ENCODE results near the gene ELOVL5. TPM values are rescaled to one million over a fixed set of nuclear protein-coding genes. Genes with fewer than 3 reads are reported as not detected.
"Not testable (repeated sequence)": the region's sequence is repeated elsewhere in the genome, so short reads cannot be mapped to it uniquely, and the experiment has no call there.

Gene ELOVL5
- total RNA-seq, 4 donors from 2014 or later, result 58.4 to 97.0 (median 69.7) TPM

DNA sequence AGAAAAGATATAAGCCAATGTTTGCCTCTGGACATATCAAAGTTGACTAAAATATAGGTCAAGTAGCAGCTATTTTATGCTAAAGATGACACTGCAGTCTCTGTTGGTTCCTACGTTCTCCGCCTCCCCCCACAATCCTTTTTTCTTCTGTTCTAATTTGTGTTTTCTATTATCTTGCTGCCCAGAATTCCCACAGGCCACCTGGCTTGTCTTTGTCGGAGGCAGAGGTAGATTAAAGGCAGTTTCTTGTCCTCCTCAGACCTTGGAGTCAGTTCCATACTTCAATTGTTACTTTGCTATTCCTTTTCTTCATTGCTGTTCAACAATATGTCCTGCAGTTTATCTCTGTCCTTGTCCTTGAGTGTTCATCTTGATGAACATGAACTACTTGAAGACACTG is 3.6 kb upstream of the ELOVL5 start:
- TF ChIP-seq, protein P1, sequence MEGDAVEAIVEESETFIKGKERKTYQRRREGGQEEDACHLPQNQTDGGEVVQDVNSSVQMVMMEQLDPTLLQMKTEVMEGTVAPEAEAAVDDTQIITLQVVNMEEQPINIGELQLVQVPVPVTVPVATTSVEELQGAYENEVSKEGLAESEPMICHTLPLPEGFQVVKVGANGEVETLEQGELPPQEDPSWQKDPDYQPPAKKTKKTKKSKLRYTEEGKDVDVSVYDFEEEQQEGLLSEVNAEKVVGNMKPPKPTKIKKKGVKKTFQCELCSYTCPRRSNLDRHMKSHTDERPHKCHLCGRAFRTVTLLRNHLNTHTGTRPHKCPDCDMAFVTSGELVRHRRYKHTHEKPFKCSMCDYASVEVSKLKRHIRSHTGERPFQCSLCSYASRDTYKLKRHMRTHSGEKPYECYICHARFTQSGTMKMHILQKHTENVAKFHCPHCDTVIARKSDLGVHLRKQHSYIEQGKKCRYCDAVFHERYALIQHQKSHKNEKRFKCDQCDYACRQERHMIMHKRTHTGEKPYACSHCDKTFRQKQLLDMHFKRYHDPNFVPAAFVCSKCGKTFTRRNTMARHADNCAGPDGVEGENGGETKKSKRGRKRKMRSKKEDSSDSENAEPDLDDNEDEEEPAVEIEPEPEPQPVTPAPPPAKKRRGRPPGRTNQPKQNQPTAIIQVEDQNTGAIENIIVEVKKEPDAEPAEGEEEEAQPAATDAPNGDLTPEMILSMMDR (IDR thresholded peaks at IDR 0.05), result no peak
- no peak for TF ChIP-seq POLR2A (IDR thresholded peaks at IDR 0.05)
- Histone ChIP-seq H3K27ac (no peak overlapping the region), H3K4me3 (no peak overlapping the region), H3K9me3 (no peaks in the 10 kb centered on the region), H3K27me3 (no peaks in the 10 kb centered on the region), H3K4me1 (peaks cover 0 to 7% (median 0%) of the 10 kb centered on the region in 4 donors), H3K36me3 (no peaks in the 10 kb centered on the region)
- no peak for DNase-seq (ENCODE audit: low spot score in 2 of 2)
- 68 to 86% methylated on average over 3 of the region's 3 CpGs for WGBS, 2 donors

DNA sequence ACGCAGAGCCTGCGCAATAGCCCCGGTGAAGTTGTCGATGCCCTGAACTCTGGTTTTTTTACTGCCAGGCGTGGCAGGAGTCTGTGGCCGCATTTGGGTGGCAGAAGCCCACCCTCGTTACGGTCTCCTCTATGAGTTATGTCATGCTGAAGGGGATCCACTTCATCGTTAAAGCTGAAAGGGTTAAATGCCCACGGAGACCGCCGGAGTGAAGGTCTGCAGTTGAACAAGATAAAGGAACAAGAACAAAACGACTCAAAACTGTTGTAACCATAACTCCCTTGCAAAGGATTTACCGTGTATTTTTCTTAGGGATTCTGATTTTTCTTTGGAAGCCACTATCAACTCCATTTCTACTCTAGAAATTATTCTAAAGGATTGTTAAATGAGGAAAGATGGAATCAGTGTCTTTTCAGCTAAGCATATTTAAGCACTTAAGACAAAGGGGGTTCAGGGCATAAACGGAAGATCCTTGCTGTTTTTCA is 501 bp upstream of the ELOVL5 start:
- Histone ChIP-seq H3K36me3 (no peaks in the 10 kb centered on the region), H3K4me1 (peaks cover 0 to 34% (median 0%) of the 10 kb centered on the region in 4 donors), H3K27ac (peak overlapping the region; percentile 94 to 99 (median 98)), H3K4me3 (peak overlapping the region; percentile 78 to 96 (median 92)), H3K9me3 (no peaks in the 10 kb centered on the region), H3K27me3 (no peaks in the 10 kb centered on the region)
- WGBS, 2 donors, result 1 to 3% methylated on average over 15 of the region's 15 CpGs
- TF ChIP-seq EP300 (IDR thresholded peaks at IDR 0.05), result no peak
- TF ChIP-seq, protein P1 (IDR thresholded peaks at IDR 0.05), result no peak
- no peak for TF ChIP-seq POLR2A (IDR thresholded peaks at IDR 0.05)
- DNase-seq (ENCODE audit: low spot score in 2 of 2), result no peak

DNA sequence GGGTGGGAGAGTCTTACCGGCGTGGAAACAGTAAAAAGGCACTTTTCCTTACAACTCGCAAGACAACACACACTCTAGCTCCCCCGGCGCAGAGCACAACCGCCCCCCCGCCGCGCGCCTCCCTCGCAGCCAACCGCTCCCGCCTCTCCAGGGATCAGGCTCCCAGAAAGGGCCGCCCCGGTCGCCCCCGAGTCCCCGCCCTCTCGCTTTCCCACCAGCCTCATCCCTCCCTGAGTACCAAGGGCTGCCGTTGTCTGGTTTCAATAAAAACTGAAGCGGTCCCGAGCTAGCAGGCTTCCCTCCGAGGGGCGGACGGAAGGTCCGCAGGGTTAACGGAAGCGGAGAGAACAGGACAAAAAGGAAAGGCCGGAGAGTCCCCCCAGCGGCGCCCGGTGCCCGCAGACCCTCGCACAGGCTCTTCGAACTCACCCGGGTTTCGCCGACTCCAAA is 804 bp downstream of the ELOVL5 start:
- H3K9me3 ChIP-seq, result no peaks in the 10 kb centered on the region
- 0 to 1% methylated on average over 33 to 36 of the region's 38 CpGs for WGBS, 2 donors
- peak overlapping the region; percentile 94 to 99 (median 98) for H3K27ac ChIP-seq
- no peaks in the 10 kb centered on the region for H3K27me3 ChIP-seq
- H3K36me3 ChIP-seq, result no peaks in the 10 kb centered on the region
- H3K4me3 ChIP-seq, result peak overlapping the region; percentile 78 to 96 (median 92)
- peaks cover 0 to 43% (median 0%) of the 10 kb centered on the region in 4 donors for H3K4me1 ChIP-seq
- DNase-seq (ENCODE audit: low spot score in 2 of 2), result peak in 1 of 2 donors; percentile 41
- TF ChIP-seq, protein P1 (IDR thresholded peaks at IDR 0.05), result no peak
- TF ChIP-seq EP300 (IDR thresholded peaks at IDR 0.05), result peak in 1 of 2 donors; percentile 26
- TF ChIP-seq POLR2A (IDR thresholded peaks at IDR 0.05), result no peak

DNA sequence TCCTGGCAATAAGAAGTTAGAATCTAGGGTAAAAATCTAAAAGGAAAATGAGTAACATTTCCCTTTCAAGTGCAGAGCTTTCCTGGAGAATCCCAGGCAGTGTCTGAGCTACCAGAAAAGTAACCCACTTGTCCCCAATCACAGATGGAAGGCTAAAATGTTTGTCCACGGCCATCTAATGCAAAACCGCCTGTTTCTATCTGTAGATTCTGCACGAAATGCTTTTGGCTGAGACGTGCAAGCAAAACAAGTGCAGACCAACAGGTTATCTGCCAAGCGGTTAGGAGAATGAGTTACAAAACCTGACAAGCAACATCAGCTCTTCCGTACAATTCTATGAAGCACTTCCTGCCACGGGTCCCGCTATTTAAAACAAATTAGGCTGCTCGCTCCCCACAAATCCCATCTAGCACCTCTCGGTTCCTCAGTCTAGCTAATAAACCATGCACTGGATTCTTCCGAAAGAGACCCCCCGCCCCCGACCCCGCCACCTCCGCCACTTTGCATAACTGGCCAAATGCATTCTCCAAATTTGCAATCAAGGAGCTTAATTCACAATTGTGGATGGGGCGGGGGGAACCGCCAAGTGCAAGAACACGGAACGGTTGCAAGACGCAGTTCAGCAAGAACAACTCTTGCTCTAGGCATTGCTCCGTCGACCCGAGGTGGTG is 1.4 kb downstream of the ELOVL5 start:
- no peaks in the 10 kb centered on the region for H3K27me3 ChIP-seq
- no peak for DNase-seq (ENCODE audit: low spot score in 2 of 2)
- H3K4me1 ChIP-seq, result peaks cover 0 to 48% (median 0%) of the 10 kb centered on the region in 4 donors
- H3K27ac ChIP-seq, result peak overlapping the region; percentile 94 to 99 (median 98)
- peak overlapping the region; percentile 78 to 96 (median 92) for H3K4me3 ChIP-seq
- 0% methylated on average over 22 to 23 of the region's 23 CpGs for WGBS, 2 donors
- TF ChIP-seq POLR2A (IDR thresholded peaks at IDR 0.05) (no peak), EP300 (IDR thresholded peaks at IDR 0.05) (no peak)
- TF ChIP-seq, protein P1 (IDR thresholded peaks at IDR 0.05), result no peak
- no peaks in the 10 kb centered on the region for H3K36me3 ChIP-seq
- H3K9me3 ChIP-seq, result no peaks in the 10 kb centered on the region

DNA sequence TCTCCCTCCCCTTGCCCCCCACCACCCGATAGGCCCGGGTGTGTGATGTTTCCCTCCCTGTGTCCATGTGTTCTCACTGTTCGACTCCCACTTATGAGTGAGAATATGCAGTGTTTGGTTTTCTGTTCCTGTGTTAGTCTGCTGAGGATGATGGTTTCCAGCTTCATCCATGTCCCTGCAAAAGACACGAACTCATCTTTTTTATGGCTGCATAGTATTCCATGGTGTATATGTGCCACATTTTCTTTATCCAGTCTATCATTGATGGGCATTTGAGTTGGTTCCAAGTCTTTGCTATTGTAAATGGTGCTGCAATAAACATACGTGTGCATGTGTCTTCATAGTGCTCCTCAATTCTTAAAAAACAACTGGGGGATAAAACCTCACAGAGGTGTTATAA is 2.7 kb downstream of the ELOVL5 start:
- H3K9me3 ChIP-seq; H3K36me3 ChIP-seq; H3K27me3 ChIP-seq; DNase-seq (ENCODE audit: low spot score in 2 of 2); H3K27ac ChIP-seq; H3K4me3 ChIP-seq: not testable (repeated sequence)
- peaks cover 0 to 62% (median 0%) of the 10 kb centered on the region in 4 donors for H3K4me1 ChIP-seq
- WGBS, 2 donors, result 77 to 96% methylated on average over 5 of the region's 5 CpGs
